Parathyroid adenoma (tissue), 2 donors: ENCODE results near the gene MFF.

ENCODE experiments used
- H2AFZ ChIP-seq: fragments of 300-600 bp; sonication (generic); one replicate; pipeline ENCODE4 v1.7.0; 2017; ENCODE audit warnings: antibody characterized with exemption, mild to moderate bottlenecking
- H3K27ac ChIP-seq: fragments of 300-600 bp; sonication (generic); one replicate; pipeline ENCODE4 v1.7.0; 2017
- H3K27me3 ChIP-seq: fragments of 300-600 bp; sonication (generic); one replicate; pipeline ENCODE4 v1.7.0; 2017; ENCODE audit warnings: low read length; ENCODE audit not compliant: control insufficient read depth, insufficient read depth
- H3K36me3 ChIP-seq: fragments of 300-600 bp; sonication (generic); one replicate; pipeline ENCODE4 v1.7.0; 2017; ENCODE audit warnings: low read length; ENCODE audit not compliant: control insufficient read depth, insufficient read depth
- H3K4me1 ChIP-seq: fragments of 300-600 bp; sonication (generic); one replicate; pipeline ENCODE4 v1.7.0; 2017; ENCODE audit warnings: control low read depth
- H3K4me2 ChIP-seq: fragments of 300-600 bp; sonication (generic); one replicate; pipeline ENCODE4 v1.7.0; 2017; ENCODE audit warnings: low read length
- H3K4me3 ChIP-seq: fragments of 300-600 bp; sonication (generic); one replicate; pipeline ENCODE4 v1.7.0; 2017; ENCODE audit warnings: low read depth, low read length
- H3K79me2 ChIP-seq: fragments of 300-600 bp; sonication (generic); one replicate; pipeline ENCODE4 v1.7.0; 2017; ENCODE audit warnings: control low read depth
- H3K9ac ChIP-seq: fragments of 300-600 bp; sonication (generic); one replicate; pipeline ENCODE4 v1.7.0; 2017; ENCODE audit warnings: mild to moderate bottlenecking
- H3K9me3 ChIP-seq: fragments of 300-600 bp; sonication (generic); one replicate; pipeline ENCODE4 v1.7.0; 2017; ENCODE audit warnings: low read length; ENCODE audit not compliant: control insufficient read depth
- CTCF ChIP-seq: fragments of 300-600 bp; sonication (generic); IDR thresholded peaks from one replicate; pipeline ENCODE4 v1.7.0; 2017; ENCODE audit warnings: antibody characterized with exemption, mild to moderate bottlenecking
- donor health status: primary hyperparathyroidism.

The MFF gene

GRCh38 chr2:227324642-227324994 lies 433 bp upstream of the MFF start:
- no peak for TF ChIP-seq CTCF
- peak overlapping the region; percentile 95 for H3K4me3 ChIP-seq
- no peak overlapping the region for H3K9ac ChIP-seq
- peak overlapping the region; percentile 98 for H2AFZ ChIP-seq
- H3K4me1 ChIP-seq = peaks cover 8% of the 10 kb centered on the region
- H3K27ac ChIP-seq = peak overlapping the region; percentile 79
- H3K27me3 ChIP-seq = no peaks in the 10 kb centered on the region
- no peaks in the 10 kb centered on the region for H3K36me3 ChIP-seq
- peak overlapping the region; percentile 42 for H3K4me2 ChIP-seq
- peaks cover 23% of the 10 kb centered on the region for H3K79me2 ChIP-seq
- no peaks in the 10 kb centered on the region for H3K9me3 ChIP-seq

- no peak for TF ChIP-seq CTCF
- Histone ChIP-seq H3K27ac (peak overlapping the region; percentile 79), H3K4me3 (peak overlapping the region; percentile 95), H3K4me2 (peak overlapping the region; percentile 42), H3K9me3 (no peaks in the 10 kb centered on the region), H3K27me3 (no peaks in the 10 kb centered on the region), H3K36me3 (no peaks in the 10 kb centered on the region), H3K4me1 (peaks cover 8% of the 10 kb centered on the region), H2AFZ (peak overlapping the region; percentile 98), H3K79me2 (peaks cover 23% of the 10 kb centered on the region), H3K9ac (peak overlapping the region; percentile 79)
Measured at GRCh38 chr2:227325839-227326195, 766 bp downstream of the MFF start.

GRCh38 chr2:227326783-227327182 lies 1.7 kb downstream of the MFF start:
- no peak overlapping the region for H3K9ac ChIP-seq
- no peaks in the 10 kb centered on the region for H3K36me3 ChIP-seq
- no peak overlapping the region for H3K4me2 ChIP-seq
- no peaks in the 10 kb centered on the region for H3K9me3 ChIP-seq
- peak overlapping the region; percentile 95 for H3K4me3 ChIP-seq
- TF ChIP-seq CTCF = no peak
- H3K27ac ChIP-seq = no peak overlapping the region
- no peaks in the 10 kb centered on the region for H3K27me3 ChIP-seq
- no peak overlapping the region for H2AFZ ChIP-seq
- peaks cover 8% of the 10 kb centered on the region for H3K4me1 ChIP-seq
- peaks cover 23% of the 10 kb centered on the region for H3K79me2 ChIP-seq

- H2AFZ ChIP-seq = no peak overlapping the region
- H3K4me3 ChIP-seq = no peak overlapping the region
- H3K9me3 ChIP-seq = no peaks in the 10 kb centered on the region
- no peaks in the 10 kb centered on the region for H3K4me1 ChIP-seq
- no peak overlapping the region for H3K9ac ChIP-seq
- H3K4me2 ChIP-seq = no peak overlapping the region
- no peak for TF ChIP-seq CTCF
- H3K27me3 ChIP-seq = no peaks in the 10 kb centered on the region
- no peaks in the 10 kb centered on the region for H3K36me3 ChIP-seq
- no peak overlapping the region for H3K27ac ChIP-seq
- no peaks in the 10 kb centered on the region for H3K79me2 ChIP-seq
Measured at GRCh38 chr2:227335713-227336112, 10.7 kb downstream of the MFF start.

- no peak overlapping the region for H3K4me3 ChIP-seq
- no peak overlapping the region for H2AFZ ChIP-seq
- H3K4me1 ChIP-seq = no peaks in the 10 kb centered on the region
- no peak overlapping the region for H3K27ac ChIP-seq
- H3K9ac ChIP-seq = no peak overlapping the region
- TF ChIP-seq CTCF = no peak
- H3K9me3 ChIP-seq = no peaks in the 10 kb centered on the region
- no peak overlapping the region for H3K4me2 ChIP-seq
- H3K27me3 ChIP-seq = no peaks in the 10 kb centered on the region
- no peaks in the 10 kb centered on the region for H3K79me2 ChIP-seq
- H3K36me3 ChIP-seq = no peaks in the 10 kb centered on the region
Measured at GRCh38 chr2:227337442-227337841, 12.4 kb downstream of the MFF start.
